HPDE6-E6E7 (cell line): ENCODE results near the gene CLIP1.

ENCODE experiments used
- DNase-seq: peaks from one replicate; pipeline ENCODE4 v3.0.0; 2011; ENCODE audit warnings: missing footprints; ENCODE audit errors: extremely low spot score

Gene CLIP1

GRCh38 chr12:122250047-122250446, 172.4 kb downstream of the CLIP1 start:
- DNase-seq, result no peak

- DNase-seq, result no peak
Observed at GRCh38 chr12:122245553-122245952, 176.9 kb downstream of the CLIP1 start.

- DNase-seq, result no peak
Observed at GRCh38 chr12:122244565-122245371, 177.7 kb downstream of the CLIP1 start.

- DNase-seq, result no peak
Observed at GRCh38 chr12:122243965-122244364, 178.5 kb downstream of the CLIP1 start.

- peak; percentile 76 for DNase-seq
Observed at GRCh38 chr12:122238861-122239260, 183.6 kb downstream of the CLIP1 start.

- no peak for DNase-seq
Observed at GRCh38 chr12:122235741-122236140, 186.7 kb downstream of the CLIP1 start.

GRCh38 chr12:122232691-122233090, 189.8 kb downstream of the CLIP1 start:
- no peak for DNase-seq

GRCh38 chr12:122230798-122231197, 191.7 kb downstream of the CLIP1 start:
- DNase-seq, result no peak

GRCh38 chr12:122228092-122228491, 194.4 kb downstream of the CLIP1 start:
- no peak for DNase-seq

GRCh38 chr12:122227341-122227740, 195.1 kb downstream of the CLIP1 start:
- no peak for DNase-seq

- DNase-seq, result peak; percentile 80
Observed at GRCh38 chr12:122226366-122227125, 195.9 kb downstream of the CLIP1 start.

- peak; percentile 97 for DNase-seq
Observed at GRCh38 chr12:122225683-122226365, 196.6 kb downstream of the CLIP1 start, which contains the start of gene DIABLO. Gene DIABLO (minus strand): TSS chr12:122226052. CDS start chr12:122226014, 38 bp downstream.
